ENCODE data around the gene WDR37. TPM values are rescaled to one million over a fixed set of nuclear protein-coding genes. Genes with fewer than 3 reads are reported as not detected.

WDR37 gene
- polyA plus RNA-seq, 1 donor (not counting 4 experiments of a cell fraction or from before 2014, with no cell fraction given), result 16.0 TPM

GRCh38 chr10:1058017-1058416 is 1.8 kb downstream of the WDR37 start:
- Histone ChIP-seq H3K27ac (ENCODE audit: control insufficient read depth, insufficient read depth, low read length) (peak overlapping the region; percentile 5), H3K4me2 (ENCODE audit: control insufficient read depth, extremely low read depth, insufficient read depth, low read depth, low read length) (peak overlapping the region; percentile 95), H3K4me3 (ENCODE audit: control insufficient read depth in 2 of 3, extremely low read depth in 1 of 3, insufficient read depth in 2 of 3, low read depth in 1 of 3, low read length in 3 of 3) (peak overlapping the region; percentile 26 to 94 (median 66)), H2AFZ (ENCODE audit: control insufficient read depth, low read length) (no peak overlapping the region), H3K9me3 (ENCODE audit: control insufficient read depth, low read depth, low read length) (no peaks in the 10 kb centered on the region), H3K27me3 (ENCODE audit: control insufficient read depth, extremely low read depth, insufficient read depth, low read length) (no peaks in the 10 kb centered on the region), H3K79me2 (ENCODE audit: control insufficient read depth, insufficient read depth, low read length) (peaks cover 73% of the 10 kb centered on the region), H3K9ac (ENCODE audit: control insufficient read depth, extremely low read depth, insufficient read depth, low read length) (no peak overlapping the region), H3K36me3 (ENCODE audit: control insufficient read depth in 2 of 2, extremely low read depth in 1 of 2, insufficient read depth in 2 of 2, low read length in 2 of 2) (peaks cover 0 to 3% of the 10 kb centered on the region in 2 experiments), H3K9me1 (ENCODE audit: control insufficient read depth, extremely low read depth, insufficient read depth, low read length) (no peaks in the 10 kb centered on the region), H4K20me1 (ENCODE audit: control insufficient read depth, extremely low read depth, insufficient read depth, low read length) (no peaks in the 10 kb centered on the region), H3K4me1 (ENCODE audit: control insufficient read depth, extremely low read depth, insufficient read depth, low read length) (peaks cover 66% of the 10 kb centered on the region)
- DNase-seq (ENCODE audit: low read depth, low spot score), result no peak
- dilution Hi-C loops (cut with MboI; ENCODE audit: extremely low pct_ligation_motif_present, low sequenced_read_pairs), result no loop called here
- no peak for FAIRE-seq
- no peak for TF ChIP-seq EZH2 (IDR thresholded peaks at IDR 0.05; ENCODE audit: low read length)
- TF ChIP-seq CTCF (optimal IDR thresholded peaks at IDR 0.05 in 1 of 3, IDR thresholded peaks at IDR 0.05 in 1 of 3, conservative IDR thresholded peaks at IDR 0.05 in 1 of 3; ENCODE audit: extremely low read depth in 1 of 3, insufficient read depth in 2 of 3, low read length in 3 of 3), result no peak

GRCh38 chr10:1059902-1060301 is 3.7 kb downstream of the WDR37 start:
- H3K27ac ChIP-seq (ENCODE audit: control insufficient read depth, insufficient read depth, low read length), result peak overlapping the region; percentile 80
- dilution Hi-C loops (cut with MboI; ENCODE audit: extremely low pct_ligation_motif_present, low sequenced_read_pairs), result no loop called here

More at GRCh38 chr10:1059902-1060301, 3.7 kb downstream of the WDR37 start:
- Histone ChIP-seq H2AFZ (ENCODE audit: control insufficient read depth, low read length) (no peak overlapping the region), H3K9ac (ENCODE audit: control insufficient read depth, extremely low read depth, insufficient read depth, low read length) (peak overlapping the region; percentile 41), H3K4me3 (ENCODE audit: control insufficient read depth in 2 of 3, extremely low read depth in 1 of 3, insufficient read depth in 2 of 3, low read depth in 1 of 3, low read length in 3 of 3) (peak overlapping the region in 2 of 3 experiments; percentile 31 to 33), H3K4me2 (ENCODE audit: control insufficient read depth, extremely low read depth, insufficient read depth, low read depth, low read length) (peak overlapping the region; percentile 70), H3K4me1 (ENCODE audit: control insufficient read depth, extremely low read depth, insufficient read depth, low read length) (peaks cover 59% of the 10 kb centered on the region), H3K27me3 (ENCODE audit: control insufficient read depth, extremely low read depth, insufficient read depth, low read length) (no peaks in the 10 kb centered on the region), H3K79me2 (ENCODE audit: control insufficient read depth, insufficient read depth, low read length) (peaks cover 76% of the 10 kb centered on the region), H4K20me1 (ENCODE audit: control insufficient read depth, extremely low read depth, insufficient read depth, low read length) (no peaks in the 10 kb centered on the region), H3K9me1 (ENCODE audit: control insufficient read depth, extremely low read depth, insufficient read depth, low read length) (no peaks in the 10 kb centered on the region), H3K9me3 (ENCODE audit: control insufficient read depth, low read depth, low read length) (no peaks in the 10 kb centered on the region), H3K36me3 (ENCODE audit: control insufficient read depth in 2 of 2, extremely low read depth in 1 of 2, insufficient read depth in 2 of 2, low read length in 2 of 2) (peaks cover 0 to 8% of the 10 kb centered on the region in 2 experiments)
- peak; percentile 79 for FAIRE-seq
- peak in 1 of 3 experiments; percentile 31 for TF ChIP-seq CTCF (optimal IDR thresholded peaks at IDR 0.05 in 1 of 3, IDR thresholded peaks at IDR 0.05 in 1 of 3, conservative IDR thresholded peaks at IDR 0.05 in 1 of 3; ENCODE audit: extremely low read depth in 1 of 3, insufficient read depth in 2 of 3, low read length in 3 of 3)
- no peak for TF ChIP-seq EZH2 (IDR thresholded peaks at IDR 0.05; ENCODE audit: low read length)
- no peak for DNase-seq (ENCODE audit: low read depth, low spot score)
